Right atrium auricular region (tissue), 2 donors: ENCODE data around the gene MAGI1. TPM values are rescaled to one million over a fixed set of nuclear protein-coding genes. Genes with fewer than 3 reads are reported as not detected.

Experiments
- DNase-seq: peaks from one replicate; pipeline ENCODE4 v3.0.0-alpha.2; 2019; ENCODE audit warnings: low spot score
- H3K27ac ChIP-seq, 2 donors: fragments of 200-600 bp; sonication (generic); 1 replicate in 1 of 2; 2 replicates in 1 of 2; pipeline ENCODE4 v1.5.1; 2016 to 2019
- H3K27me3 ChIP-seq, 2 donors: fragments of 200-600 bp; sonication (generic); one replicate each; pipeline versions ENCODE4 v1.5.1 to v1.6.0; 2017 to 2019
- H3K36me3 ChIP-seq: fragments of 200-600 bp; sonication (generic); one replicate; pipeline ENCODE4 v1.5.1; 2016
- H3K4me1 ChIP-seq, 2 donors: fragments of 200-600 bp; sonication (generic); one replicate each; pipeline versions ENCODE4 v1.5.1 to v1.6.0; 2017 to 2019
- H3K4me3 ChIP-seq, 2 donors: fragments of 200-600 bp; sonication (generic); 1 replicate in 1 of 2; 2 replicates in 1 of 2; pipeline ENCODE4 v1.5.1; 2017 to 2019; ENCODE audit warnings: mild to moderate bottlenecking in 1 of 2, moderate library complexity in 1 of 2
- H3K9me3 ChIP-seq, 2 donors: fragments of 200-600 bp; sonication (generic); one replicate each; pipeline ENCODE4 v1.5.1; 2019
- total RNA-seq, 2 donors: library from RNA; depleted of rRNA; stranded (reverse); fragments of >200 nt; gene quantifications; one replicate each; pipeline ENCODE4 v1.1.0, GENCODE V29; 2016
- TF ChIP-seq, protein P1 (sequence below), 2 donors: fragments of 200-600 bp; sonication (generic); IDR thresholded peaks; one replicate each; pipeline ENCODE4 v1.5.1; 2019; ENCODE audit warnings: antibody characterized with exemption in 2 of 2

MAGI1 gene
- total RNA-seq, 2 donors from 2014 or later, result 28.5 to 34.8 TPM

- H3K4me1 ChIP-seq, result no peaks in the 10 kb centered on the region
- H3K4me3 ChIP-seq, result no peak overlapping the region
- no peaks in the 10 kb centered on the region for H3K27me3 ChIP-seq
- H3K36me3 ChIP-seq, result no peaks in the 10 kb centered on the region
- H3K9me3 ChIP-seq, result no peaks in the 10 kb centered on the region
- H3K27ac ChIP-seq, result no peak overlapping the region
- no peak for DNase-seq
- TF ChIP-seq, protein P1, sequence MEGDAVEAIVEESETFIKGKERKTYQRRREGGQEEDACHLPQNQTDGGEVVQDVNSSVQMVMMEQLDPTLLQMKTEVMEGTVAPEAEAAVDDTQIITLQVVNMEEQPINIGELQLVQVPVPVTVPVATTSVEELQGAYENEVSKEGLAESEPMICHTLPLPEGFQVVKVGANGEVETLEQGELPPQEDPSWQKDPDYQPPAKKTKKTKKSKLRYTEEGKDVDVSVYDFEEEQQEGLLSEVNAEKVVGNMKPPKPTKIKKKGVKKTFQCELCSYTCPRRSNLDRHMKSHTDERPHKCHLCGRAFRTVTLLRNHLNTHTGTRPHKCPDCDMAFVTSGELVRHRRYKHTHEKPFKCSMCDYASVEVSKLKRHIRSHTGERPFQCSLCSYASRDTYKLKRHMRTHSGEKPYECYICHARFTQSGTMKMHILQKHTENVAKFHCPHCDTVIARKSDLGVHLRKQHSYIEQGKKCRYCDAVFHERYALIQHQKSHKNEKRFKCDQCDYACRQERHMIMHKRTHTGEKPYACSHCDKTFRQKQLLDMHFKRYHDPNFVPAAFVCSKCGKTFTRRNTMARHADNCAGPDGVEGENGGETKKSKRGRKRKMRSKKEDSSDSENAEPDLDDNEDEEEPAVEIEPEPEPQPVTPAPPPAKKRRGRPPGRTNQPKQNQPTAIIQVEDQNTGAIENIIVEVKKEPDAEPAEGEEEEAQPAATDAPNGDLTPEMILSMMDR (IDR thresholded peaks at IDR 0.05), result no peak
Measured at GRCh38 chr3:65391068-65391467, 647.6 kb downstream of the MAGI1 start.

DNA sequence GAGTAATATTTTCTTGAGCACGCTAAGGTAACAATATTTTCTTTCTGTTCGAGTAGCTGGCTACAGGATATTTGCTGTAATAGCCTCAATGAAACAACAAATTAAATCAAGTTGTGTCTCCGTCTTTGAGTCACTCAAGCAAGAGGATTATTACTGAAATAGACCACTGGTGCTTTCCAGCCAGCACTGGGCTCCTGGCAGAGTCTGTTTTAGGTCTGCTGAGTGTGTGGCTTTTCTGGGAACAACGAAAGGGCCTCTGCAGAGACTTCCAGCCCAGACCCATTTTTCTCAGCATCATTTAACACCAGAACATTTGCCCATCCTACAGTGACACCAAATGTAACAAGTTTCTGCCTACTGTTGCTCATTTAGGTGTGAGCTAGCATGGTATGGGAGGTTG lies 652.9 kb downstream of the MAGI1 start:
- DNase-seq, result no peak
- Histone ChIP-seq H3K4me3 (no peak overlapping the region), H3K27me3 (no peaks in the 10 kb centered on the region), H3K4me1 (no peaks in the 10 kb centered on the region), H3K36me3 (peaks cover 23% of the 10 kb centered on the region), H3K27ac (no peak overlapping the region), H3K9me3 (no peaks in the 10 kb centered on the region)
- TF ChIP-seq, protein P1 (IDR thresholded peaks at IDR 0.05), result no peak

DNA sequence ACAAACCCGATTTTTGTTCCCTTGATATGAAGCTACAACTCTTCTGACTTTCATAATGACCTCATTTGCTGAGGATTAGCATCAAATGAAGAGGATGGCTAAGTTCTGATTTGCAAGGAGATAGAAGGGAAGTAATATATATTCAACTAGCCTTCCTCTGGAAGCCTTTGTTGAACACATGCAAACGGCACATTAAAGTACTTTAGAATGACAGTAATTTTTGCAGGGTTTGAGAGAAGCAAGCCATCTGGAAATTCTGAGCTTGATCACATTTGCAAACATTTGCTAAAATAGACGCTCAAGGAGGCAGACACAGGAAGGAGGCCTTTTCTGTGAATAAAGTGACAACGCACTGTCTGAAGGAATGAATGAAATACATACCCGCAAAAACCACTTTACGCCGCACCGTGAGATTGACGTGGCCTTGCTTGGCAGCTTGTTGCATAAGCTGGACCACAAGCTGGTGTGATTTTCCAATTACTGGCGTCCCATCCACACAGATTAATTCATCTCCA lies 657.2 kb downstream of the MAGI1 start:
- H3K27ac ChIP-seq, result no peak overlapping the region
- H3K36me3 ChIP-seq, result peaks cover 40% of the 10 kb centered on the region
- no peak for DNase-seq
- TF ChIP-seq, protein P1 (IDR thresholded peaks at IDR 0.05), result no peak
- no peaks in the 10 kb centered on the region for H3K27me3 ChIP-seq
- H3K4me1 ChIP-seq, result no peaks in the 10 kb centered on the region
- H3K4me3 ChIP-seq, result no peak overlapping the region
- H3K9me3 ChIP-seq, result no peaks in the 10 kb centered on the region

DNA sequence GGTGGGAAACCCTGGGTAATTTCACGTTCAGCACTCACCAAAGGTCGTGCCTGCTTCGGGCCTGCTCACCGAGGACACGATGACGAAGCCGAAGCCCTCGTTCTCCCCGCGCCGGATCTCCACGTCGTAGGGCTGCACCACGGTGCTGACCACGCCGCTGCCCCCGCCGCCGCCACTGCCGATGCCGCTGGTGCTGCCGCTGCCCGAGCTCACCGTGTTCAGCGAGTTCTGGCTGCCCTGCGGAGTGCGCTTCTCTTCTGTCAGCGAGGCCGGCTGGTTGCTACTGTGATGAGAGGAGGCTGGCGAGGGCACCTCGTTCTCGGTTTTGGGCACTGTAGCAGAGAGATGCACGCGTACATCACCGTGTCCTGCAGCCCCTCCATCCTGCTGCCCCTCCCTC lies 659.5 kb downstream of the MAGI1 start:
- Histone ChIP-seq H3K4me1 (no peaks in the 10 kb centered on the region), H3K9me3 (no peaks in the 10 kb centered on the region), H3K27me3 (no peaks in the 10 kb centered on the region), H3K27ac (no peak overlapping the region), H3K4me3 (no peak overlapping the region), H3K36me3 (peaks cover 40% of the 10 kb centered on the region)
- no peak for DNase-seq
- TF ChIP-seq, protein P1 (IDR thresholded peaks at IDR 0.05), result no peak

GRCh38 chr3:65377637-65378036 lies 661.1 kb downstream of the MAGI1 start:
- H3K9me3 ChIP-seq, result no peaks in the 10 kb centered on the region
- no peak overlapping the region for H3K4me3 ChIP-seq
- TF ChIP-seq, protein P1 (IDR thresholded peaks at IDR 0.05), result no peak
- H3K4me1 ChIP-seq, result no peaks in the 10 kb centered on the region
- H3K27me3 ChIP-seq, result no peaks in the 10 kb centered on the region
- no peak for DNase-seq
- peaks cover 28% of the 10 kb centered on the region for H3K36me3 ChIP-seq
- H3K27ac ChIP-seq, result no peak overlapping the region

DNA sequence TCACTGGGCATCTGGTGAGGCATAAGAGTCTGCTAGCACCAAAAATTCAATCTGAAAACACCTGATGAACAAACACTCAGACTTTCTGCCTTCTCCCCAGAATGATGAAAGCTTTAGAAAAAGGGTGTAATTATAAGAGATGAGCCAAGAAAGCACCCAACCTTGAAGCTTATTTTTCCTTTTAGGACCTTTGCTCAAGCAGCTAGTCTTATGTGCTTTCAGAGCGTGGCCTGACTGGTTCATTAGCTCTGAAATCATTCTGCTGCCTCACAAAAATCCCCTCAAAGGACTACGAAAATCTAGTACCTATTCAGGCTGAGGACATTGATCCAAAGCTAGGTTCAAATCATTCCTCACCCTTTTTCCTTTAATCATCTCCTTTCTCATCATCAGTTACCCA lies 662.3 kb downstream of the MAGI1 start:
- Histone ChIP-seq H3K4me3 (no peak overlapping the region), H3K9me3 (no peaks in the 10 kb centered on the region), H3K4me1 (no peaks in the 10 kb centered on the region), H3K36me3 (peaks cover 18% of the 10 kb centered on the region), H3K27me3 (no peaks in the 10 kb centered on the region), H3K27ac (no peak overlapping the region)
- TF ChIP-seq, protein P1 (IDR thresholded peaks at IDR 0.05), result no peak
- no peak for DNase-seq
